ENCODE measurements around the gene PMS1. TPM values are rescaled to one million over a fixed set of nuclear protein-coding genes. Genes with fewer than 3 reads are reported as not detected.

Gene PMS1
- total RNA-seq, 4 donors from 2014 or later, result 16.7 to 36.9 (median 22.6) TPM

DNA sequence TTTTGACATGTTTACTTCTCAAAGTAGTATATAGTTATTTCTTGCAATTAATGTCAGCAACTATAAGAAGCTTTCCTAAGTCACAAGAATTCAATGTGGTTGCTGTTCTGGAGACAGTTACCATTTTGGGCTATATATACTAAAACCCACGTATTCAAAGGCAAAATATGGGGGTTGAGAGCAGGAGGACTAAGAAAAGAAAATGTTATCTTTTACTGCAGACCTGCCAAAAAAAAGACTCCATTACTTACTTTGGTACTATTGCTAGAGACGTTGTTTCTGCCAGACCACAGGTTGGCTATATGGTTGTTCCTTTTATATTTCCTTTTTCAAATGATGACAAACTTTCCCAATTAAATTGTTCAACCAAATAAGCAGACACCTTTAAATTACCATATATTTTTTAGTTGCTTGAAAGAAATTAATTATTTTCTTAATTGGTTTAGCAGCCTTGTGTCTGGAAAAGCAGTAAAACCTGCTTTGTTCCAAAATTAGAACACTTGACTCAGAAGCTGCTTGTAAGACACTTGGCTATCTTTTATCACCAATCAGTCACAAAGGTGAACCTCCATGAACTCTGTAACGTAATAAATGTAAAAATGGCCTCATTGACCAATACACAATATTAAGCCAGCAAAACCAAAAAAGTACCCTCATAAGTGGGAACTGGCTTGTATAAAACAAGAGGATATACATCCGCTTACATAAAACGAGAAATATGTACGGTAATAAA lies 13.5 kb upstream of the PMS1 start:
- TF ChIP-seq CTCF (IDR thresholded peaks at IDR 0.05; ENCODE audit: low read depth), result no peak

DNA sequence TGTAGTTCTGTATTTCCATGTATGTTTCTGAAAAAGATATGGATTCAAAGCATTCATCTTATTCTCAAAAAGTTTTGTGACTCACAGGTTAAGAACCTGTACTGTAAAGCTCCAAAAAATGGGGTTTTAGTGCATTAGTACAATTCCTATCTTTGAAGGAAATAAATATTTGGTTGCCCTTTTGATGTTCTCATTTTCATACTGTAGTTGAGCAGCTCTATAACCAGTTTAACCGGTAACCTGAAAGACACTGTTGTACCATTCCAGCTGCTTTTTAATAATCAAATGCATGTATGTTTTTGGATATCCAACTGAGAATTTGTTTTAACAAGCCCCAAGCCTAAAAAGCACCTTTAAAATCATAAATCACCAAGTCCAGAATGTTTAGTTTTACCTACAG lies 12.0 kb upstream of the PMS1 start:
- no peak for TF ChIP-seq CTCF (IDR thresholded peaks at IDR 0.05; ENCODE audit: low read depth)

DNA sequence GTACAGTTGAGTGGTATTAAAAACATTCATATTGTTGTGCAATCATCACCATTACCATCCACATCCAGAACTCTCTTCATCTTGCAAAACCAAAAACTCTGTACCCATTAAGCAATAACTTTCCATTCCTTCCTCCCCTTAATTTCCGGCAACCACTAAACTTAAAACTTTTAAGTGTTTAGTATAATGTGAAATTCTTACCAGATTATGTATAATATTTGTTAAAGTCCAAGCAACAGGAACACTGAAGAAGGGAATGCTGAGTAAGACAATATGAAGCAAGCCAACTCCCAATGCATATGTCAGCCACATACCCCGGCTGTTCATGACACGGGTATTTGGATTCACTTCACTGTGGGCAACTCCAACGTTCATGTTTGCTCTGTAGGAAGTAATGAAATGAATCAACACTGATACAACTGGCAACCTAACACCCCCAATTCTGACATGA lies 2.0 kb upstream of the PMS1 start:
- TF ChIP-seq CTCF (IDR thresholded peaks at IDR 0.05; ENCODE audit: low read depth), result no peak

DNA sequence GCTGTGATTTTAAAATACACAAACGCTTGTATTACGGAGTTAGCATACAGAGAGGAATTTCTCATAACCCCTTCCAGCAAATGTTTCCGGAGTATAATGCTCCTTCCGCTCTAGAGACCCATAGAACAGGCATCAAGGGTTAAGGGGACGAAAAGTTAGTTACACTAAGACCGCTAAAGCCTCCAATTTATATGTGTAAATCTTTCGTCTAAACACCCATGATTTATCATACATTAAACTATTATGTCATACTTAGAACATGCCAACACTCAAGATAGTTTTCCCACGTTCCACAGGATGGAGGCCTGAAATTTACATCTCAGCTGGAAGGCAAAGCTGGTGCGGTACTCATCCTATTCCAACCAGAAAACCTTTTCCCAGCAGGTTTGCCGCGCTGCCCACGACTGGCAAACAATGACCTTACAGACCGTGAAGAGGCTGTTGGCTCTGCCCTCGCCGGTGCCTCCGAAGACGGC lies 761 bp upstream of the PMS1 start:
- TF ChIP-seq CTCF (IDR thresholded peaks at IDR 0.05; ENCODE audit: low read depth), result no peak

DNA sequence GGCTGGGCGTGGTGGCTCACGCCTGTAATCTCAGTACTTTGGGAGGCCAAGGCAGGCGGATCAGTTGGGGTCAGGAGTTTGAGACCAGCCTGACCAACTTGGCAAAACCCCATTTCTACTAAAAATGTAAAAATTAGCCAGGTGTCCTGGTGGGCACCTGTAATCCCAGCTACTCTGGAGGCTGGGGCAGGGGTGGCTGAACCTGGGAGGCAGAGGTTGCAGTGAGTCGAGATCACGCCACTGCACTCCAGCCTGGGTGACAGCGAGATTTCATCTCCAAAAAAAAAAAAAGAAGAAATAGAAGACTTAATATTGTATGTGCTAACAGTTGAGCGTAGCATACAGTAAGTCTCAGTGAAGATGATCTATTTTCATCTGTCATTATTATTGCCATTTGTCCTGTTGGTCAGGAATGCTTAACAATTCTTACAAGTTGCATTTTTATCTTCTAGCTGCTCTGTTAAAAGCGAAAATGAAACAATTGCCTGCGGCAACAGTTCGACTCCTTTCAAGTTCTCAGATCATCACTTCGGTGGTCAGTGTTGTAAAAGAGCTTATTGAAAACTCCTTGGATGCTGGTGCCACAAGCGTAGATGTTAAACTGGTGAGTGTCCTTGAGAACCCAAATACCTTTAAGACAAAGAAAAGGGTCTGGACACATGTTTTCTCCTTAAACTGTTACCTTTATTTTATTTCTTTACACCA lies 7.2 kb downstream of the PMS1 start:
- TF ChIP-seq CTCF (IDR thresholded peaks at IDR 0.05; ENCODE audit: low read depth), result no peak

- no peak for TF ChIP-seq CTCF (IDR thresholded peaks at IDR 0.05; ENCODE audit: low read depth)
Measured at GRCh38 chr2:189794310-189794709, 10.1 kb downstream of the PMS1 start.

- no peak for TF ChIP-seq CTCF (IDR thresholded peaks at IDR 0.05; ENCODE audit: low read depth)
Measured at GRCh38 chr2:189797902-189798301, 13.7 kb downstream of the PMS1 start.

Measured in subcutaneous adipose tissue (tissue), 4 donors.